ENCODE results near the gene SORCS3. TPM values are rescaled to one million over a fixed set of nuclear protein-coding genes. Genes with fewer than 3 reads are reported as not detected.

The SORCS3 gene
- total and polyA plus RNA-seq, 2 of the 4 experiments (the other 2 are of a cell fraction), result not detected

DNA sequence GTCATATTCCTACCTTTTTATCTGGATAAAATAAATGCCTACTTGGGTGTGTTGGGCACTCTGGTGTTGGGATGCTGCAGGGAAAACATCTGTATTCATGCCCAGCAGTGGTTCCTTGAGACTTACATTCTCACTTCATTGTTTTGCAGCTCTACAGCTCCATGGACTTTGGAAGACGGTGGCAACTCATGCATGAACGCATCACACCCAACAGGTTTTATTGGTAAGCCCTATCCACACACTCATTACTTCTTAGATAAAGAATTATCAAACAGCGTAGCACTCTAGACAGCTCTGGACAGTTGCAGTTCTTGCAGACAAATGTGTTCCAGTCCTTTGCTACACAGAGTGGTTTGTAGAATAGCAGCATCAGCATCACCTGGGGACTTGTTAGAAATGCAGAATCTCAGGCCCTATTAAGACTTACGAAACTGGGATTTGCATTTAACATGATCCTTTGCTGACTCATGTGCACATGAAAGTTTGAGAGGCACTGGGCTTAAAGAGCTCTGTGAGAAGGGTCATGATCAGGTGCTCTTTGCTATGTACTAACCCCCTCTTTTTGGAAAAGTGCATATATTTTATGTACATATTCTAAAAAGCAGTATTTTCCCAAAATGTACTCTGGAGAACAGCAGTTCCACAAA is 401.9 kb downstream of the SORCS3 start:
- ChIA-PET POLR2A (ENCODE audit: unreplicated experiment) (no interaction called here), CTCF (no interaction called here)
- dilution Hi-C loops (cut with HindIII; ENCODE audit: low sequenced_read_pairs, unreplicated experiment), result no loop called here
- Histone ChIP-seq H3K4me3 (ENCODE audit: insufficient read depth, low read depth, low read length) (no peak overlapping the region), H2BK120ac (ENCODE audit: low read depth, low read length) (no peak overlapping the region), H2BK5ac (ENCODE audit: low read depth, low read length, poor library complexity, severe bottlenecking) (no peak overlapping the region), H3K79me1 (ENCODE audit: low read depth in 1 of 2, low read length in 2 of 2) (no peaks in the 10 kb centered on the region), H2AFZ (replicated peaks; ENCODE audit: low read length, poor library complexity) (no peak overlapping the region), H4K91ac (ENCODE audit: insufficient read depth, low read depth, low read length) (no peak overlapping the region), H3K9me3 (ENCODE audit: control insufficient read depth, insufficient read depth, low read length) (peaks cover 10% of the 10 kb centered on the region), H3K18ac (ENCODE audit: low read depth, low read length) (no peak overlapping the region), H3K9me1 (ENCODE audit: insufficient read depth, low read length) (no peaks in the 10 kb centered on the region), H3K27ac (ENCODE audit: insufficient read depth, low read length) (no peak overlapping the region), H2BK15ac (ENCODE audit: low read depth, low read length) (no peak overlapping the region), H4K5ac (ENCODE audit: low read depth, low read length) (no peak overlapping the region), H3K56ac (ENCODE audit: extremely low read depth, insufficient read depth, low read length) (no peak overlapping the region), H3K27me3 (ENCODE audit: control insufficient read depth, insufficient read depth, low read length) (no peaks in the 10 kb centered on the region), H3K4me2 (ENCODE audit: low read depth, low read length) (no peak overlapping the region), H2BK20ac (ENCODE audit: low read depth, low read length) (no peak overlapping the region), H2AK5ac (ENCODE audit: low read depth, low read length) (no peak overlapping the region), H3K4ac (ENCODE audit: low read depth, low read length) (no peak overlapping the region), H2AK9ac (replicated peaks; ENCODE audit: low read depth, low read length, poor library complexity) (no peak overlapping the region), H3K4me1 (ENCODE audit: control insufficient read depth, insufficient read depth, low read length) (no peaks in the 10 kb centered on the region), H4K20me1 (ENCODE audit: insufficient read depth, low read length) (no peaks in the 10 kb centered on the region), H3K9ac (ENCODE audit: low read depth, low read length) (no peak overlapping the region), H3K14ac (replicated peaks; ENCODE audit: low read depth, low read length) (no peak overlapping the region), H3K36me3 (ENCODE audit: control insufficient read depth, insufficient read depth, low read length) (no peaks in the 10 kb centered on the region), H3K23ac (ENCODE audit: low read depth, low read length) (no peak overlapping the region), H4K8ac (ENCODE audit: low read depth in 2 of 2, low read length in 2 of 2) (no peak overlapping the region)
- BruUV-seq (replicated peaks), result no TSS peak
- whole genome bisulfite sequencing, 2 experiments (ENCODE audit: extremely low coverage in 2 of 2, insufficient read length in 1 of 2), result 25% methylated on average over 1 of the region's 4 CpGs; no CpG with 5 or more reads in 1 of the 2 experiments
- in situ Hi-C loops (cut with MboI; ENCODE audit: low sequenced_read_pairs), result no loop called here
- intact Hi-C loops (cut with micrococcal nuclease), result no loop called here
- ATAC-seq (ENCODE audit: low read depth) (no peak), DNase-seq (no peak)
- TF ChIP-seq RFX5 (IDR thresholded peaks at IDR 0.05; ENCODE audit: low read depth, low read length) (no peak), SMC3 (IDR thresholded peaks at IDR 0.05; ENCODE audit: low read depth, low read length) (no peak), POLR2A (IDR thresholded peaks at IDR 0.05; ENCODE audit: low read depth, low read length) (no peak), MXI1 (IDR thresholded peaks at IDR 0.05; ENCODE audit: borderline replicate concordance, low read depth, low read length) (no peak), ELK1 (IDR thresholded peaks at IDR 0.05; ENCODE audit: borderline replicate concordance, low read depth, low read length) (no peak), RAD21 (IDR thresholded peaks at IDR 0.05; ENCODE audit: low read length) (no peak), BHLHE40 (IDR thresholded peaks at IDR 0.05; ENCODE audit: low read depth, low read length) (no peak), NFE2L2 (IDR thresholded peaks at IDR 0.05; ENCODE audit: low read depth, low read length) (no peak), MAFK (IDR thresholded peaks at IDR 0.05; ENCODE audit: low read depth, low read length) (no peak), FOS (IDR thresholded peaks at IDR 0.05; ENCODE audit: low read depth, low read length) (no peak), CHD1 (IDR thresholded peaks at IDR 0.05; ENCODE audit: low read depth, low read length) (no peak)
- TF ChIP-seq, protein P1, sequence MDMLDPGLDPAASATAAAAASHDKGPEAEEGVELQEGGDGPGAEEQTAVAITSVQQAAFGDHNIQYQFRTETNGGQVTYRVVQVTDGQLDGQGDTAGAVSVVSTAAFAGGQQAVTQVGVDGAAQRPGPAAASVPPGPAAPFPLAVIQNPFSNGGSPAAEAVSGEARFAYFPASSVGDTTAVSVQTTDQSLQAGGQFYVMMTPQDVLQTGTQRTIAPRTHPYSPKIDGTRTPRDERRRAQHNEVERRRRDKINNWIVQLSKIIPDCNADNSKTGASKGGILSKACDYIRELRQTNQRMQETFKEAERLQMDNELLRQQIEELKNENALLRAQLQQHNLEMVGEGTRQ (IDR thresholded peaks at IDR 0.05; ENCODE audit: low read depth, low read length), result no peak
- TF ChIP-seq, protein P2, sequence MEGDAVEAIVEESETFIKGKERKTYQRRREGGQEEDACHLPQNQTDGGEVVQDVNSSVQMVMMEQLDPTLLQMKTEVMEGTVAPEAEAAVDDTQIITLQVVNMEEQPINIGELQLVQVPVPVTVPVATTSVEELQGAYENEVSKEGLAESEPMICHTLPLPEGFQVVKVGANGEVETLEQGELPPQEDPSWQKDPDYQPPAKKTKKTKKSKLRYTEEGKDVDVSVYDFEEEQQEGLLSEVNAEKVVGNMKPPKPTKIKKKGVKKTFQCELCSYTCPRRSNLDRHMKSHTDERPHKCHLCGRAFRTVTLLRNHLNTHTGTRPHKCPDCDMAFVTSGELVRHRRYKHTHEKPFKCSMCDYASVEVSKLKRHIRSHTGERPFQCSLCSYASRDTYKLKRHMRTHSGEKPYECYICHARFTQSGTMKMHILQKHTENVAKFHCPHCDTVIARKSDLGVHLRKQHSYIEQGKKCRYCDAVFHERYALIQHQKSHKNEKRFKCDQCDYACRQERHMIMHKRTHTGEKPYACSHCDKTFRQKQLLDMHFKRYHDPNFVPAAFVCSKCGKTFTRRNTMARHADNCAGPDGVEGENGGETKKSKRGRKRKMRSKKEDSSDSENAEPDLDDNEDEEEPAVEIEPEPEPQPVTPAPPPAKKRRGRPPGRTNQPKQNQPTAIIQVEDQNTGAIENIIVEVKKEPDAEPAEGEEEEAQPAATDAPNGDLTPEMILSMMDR (conservative IDR thresholded peaks at IDR 0.05; ENCODE audit: low read depth, low read length), result no peak

All from IMR-90 (cell line).